Endothelial cell of umbilical vein (primary cell): ENCODE results near the gene C14orf119. TPM values are rescaled to one million over a fixed set of nuclear protein-coding genes. Genes with fewer than 3 reads are reported as not detected.

Experiments used
- BruUV-seq: library from RNA; stranded (reverse); fragments of 400-500 nt; replicated peaks from 2 replicates; lab custom pipeline; 2021; lab: Mats Ljungman, UMichigan
- CTCF ChIA-PET: fragments of 300-600, 350-600 bp; sonication (Branson Sonifier 250); formaldehyde crosslinking; loops from one replicate; lab custom pipeline; 2021; ENCODE audit warnings: antibody characterized with exemption, inconsistent platforms; lab: Charles Lee
- POLR2A ChIA-PET: fragments of 300-600, 350-600 bp; sonication (Branson Sonifier 250); formaldehyde crosslinking; loops from one replicate; lab custom pipeline; 2021; ENCODE audit warnings: antibody characterized with exemption, inconsistent platforms; lab: Charles Lee
- DNase-seq: peaks from one replicate; pipeline ENCODE4 v3.0.0-alpha.2; 2011; ENCODE audit warnings: low read depth, low spot score
- FAIRE-seq: peaks from 2 replicates; lab custom pipeline; 2011; peaks lifted over from hg19 to GRCh38; lab: Jason Lieb, UNC
- H2AFZ ChIP-seq: 2 replicates; pipeline ENCODE4 v1.6.0; 2012; ENCODE audit warnings: low read depth, low read length, control low read depth, inconsistent platforms
- H3K27ac ChIP-seq: 2 replicates; pipeline ENCODE4 v1.5.1; 2011; ENCODE audit warnings: low read depth, mild to moderate bottlenecking, control low read depth, low read length, moderate library complexity; ENCODE audit not compliant: insufficient read depth
- H3K27me3 ChIP-seq, 2 experiments: 2 replicates each; pipeline versions ENCODE4 v1.6.0 to v1.6.1; 2011; ENCODE audit warnings: low read length in 2 of 2, mixed read lengths in 1 of 2; ENCODE audit not compliant: control insufficient read depth in 2 of 2, insufficient read depth in 2 of 2
- H3K36me3 ChIP-seq, 2 experiments: 2 replicates in 1 of 2; 3 replicates in 1 of 2; pipeline ENCODE4 v1.5.1; 2011; ENCODE audit warnings: low read length in 2 of 2, mild to moderate bottlenecking in 1 of 2, moderate library complexity in 1 of 2; ENCODE audit not compliant: control insufficient read depth in 2 of 2, insufficient read depth in 2 of 2; ENCODE audit errors: extremely low read depth in 1 of 2
- H3K4me1 ChIP-seq: 3 replicates; pipeline ENCODE4 v1.5.1; 2011; ENCODE audit warnings: mild to moderate bottlenecking, low read length; ENCODE audit not compliant: control insufficient read depth, insufficient read depth; ENCODE audit errors: extremely low read depth
- H3K4me2 ChIP-seq: 2 replicates; pipeline ENCODE4 v1.6.1; 2011; ENCODE audit warnings: low read length, control low read depth, mixed read lengths; ENCODE audit not compliant: insufficient read depth
- H3K4me3 ChIP-seq, 3 experiments: fragments of 200-600 bp in 1 of 3; sonication (generic), shearing (Covaris generic) in 1 of 3; replicated peaks in 1 of 3; 2 replicates each; pipeline ENCODE4 v1.5.1; 2011 to 2016; ENCODE audit warnings: control low read depth in 3 of 3, low read length in 3 of 3, mild to moderate bottlenecking in 2 of 3, inconsistent platforms in 1 of 3, low read depth in 1 of 3, moderate library complexity in 1 of 3; ENCODE audit not compliant: insufficient read depth in 1 of 3
- H3K79me2 ChIP-seq: 2 replicates; pipeline ENCODE4 v1.6.0; 2012; ENCODE audit warnings: low read length, inconsistent platforms; ENCODE audit not compliant: control insufficient read depth, insufficient read depth
- H3K9ac ChIP-seq: replicated peaks from 2 replicates; pipeline ENCODE3; 2011; ENCODE audit warnings: low read length, control low read depth; ENCODE audit not compliant: insufficient read depth; ENCODE audit errors: extremely low read depth
- H3K9me1 ChIP-seq: replicated peaks from 3 replicates; pipeline ENCODE4 v1.6.0; 2011; ENCODE audit warnings: mild to moderate bottlenecking, low read length; ENCODE audit not compliant: control insufficient read depth, insufficient read depth; ENCODE audit errors: extremely low read depth
- H3K9me3 ChIP-seq: replicated peaks from 2 replicates; pipeline ENCODE4 v1.5.1; 2012; ENCODE audit warnings: low read length, inconsistent platforms; ENCODE audit not compliant: control insufficient read depth, insufficient read depth
- H4K20me1 ChIP-seq: replicated peaks from 2 replicates; pipeline ENCODE3; 2011; ENCODE audit warnings: mild to moderate bottlenecking, low read length; ENCODE audit not compliant: control insufficient read depth, insufficient read depth; ENCODE audit errors: extremely low read depth
- CTCF ChIP-seq, 2 donors: IDR thresholded peaks; 1 replicate in 1 of 2; 2 replicates in 1 of 2; pipeline ENCODE4 v1.5.1; 2011; ENCODE audit warnings: low read length in 2 of 2, mild to moderate bottlenecking in 2 of 2, moderate library complexity in 2 of 2, control low read depth in 1 of 2, inconsistent platforms in 1 of 2, low read depth in 1 of 2; ENCODE audit not compliant: insufficient read depth in 1 of 2; ENCODE audit errors: extremely low read depth in 1 of 2
- EZH2 ChIP-seq: IDR thresholded peaks from 2 replicates; pipeline ENCODE4 v1.6.1; 2012; ENCODE audit warnings: borderline replicate concordance, low read depth, mild to moderate bottlenecking, moderate library complexity, low read length, inconsistent platforms; ENCODE audit not compliant: severe bottlenecking
- FOS ChIP-seq: IDR thresholded peaks from 2 replicates; pipeline ENCODE4 v1.6.1; 2011; ENCODE audit warnings: mild to moderate bottlenecking, low read length, moderate library complexity, borderline replicate concordance; ENCODE audit not compliant: insufficient read depth
- GATA2 ChIP-seq: IDR thresholded peaks from 2 replicates; pipeline ENCODE4 v1.7.0; 2011; ENCODE audit warnings: low read depth, mild to moderate bottlenecking, moderate library complexity, mixed read lengths, low read length; ENCODE audit not compliant: insufficient read length, insufficient read depth
- JUN ChIP-seq: IDR thresholded peaks from 2 replicates; pipeline ENCODE4 v1.6.1; 2011; ENCODE audit warnings: borderline replicate concordance, low read depth; ENCODE audit not compliant: insufficient read length, insufficient read depth
- MAX ChIP-seq: IDR thresholded peaks from 2 replicates; pipeline ENCODE4 v1.6.1; 2011; ENCODE audit not compliant: insufficient read depth, insufficient read length
- MYC ChIP-seq: IDR thresholded peaks from one replicate; pipeline ENCODE4 v1.6.1; 2011; ENCODE audit warnings: mild to moderate bottlenecking, low read depth, low read length
- POLR2A ChIP-seq: IDR thresholded peaks from 2 replicates; pipeline ENCODE4 v1.6.1; 2012; ENCODE audit warnings: low read depth, mild to moderate bottlenecking, control low read depth, low read length
- POLR2AphosphoS5 ChIP-seq: IDR thresholded peaks from 2 replicates; pipeline ENCODE4 v1.6.1; 2012; ENCODE audit warnings: low read depth, mild to moderate bottlenecking, control low read depth, low read length, moderate library complexity; ENCODE audit not compliant: insufficient read depth
- dilution Hi-C: fragments of 300-500 bp; cut with MboI; formaldehyde crosslinking; loops from one replicate; pipeline ENCODE4 v1.15.0; 2019; ENCODE audit warnings: low sequenced_read_pairs; ENCODE audit not compliant: extremely low pct_ligation_motif_present
- intact Hi-C: fragments of 100-400 bp; cut with micrococcal nuclease; formaldehyde crosslinking; loops from one replicate; pipeline ENCODE4 v1.10.0; 2022
- polyA plus RNA-seq, 4 experiments: library from polyadenylated mRNA; depleted of rRNA in 3 of 4; stranded (reverse) in 3 of 4; unstranded in 1 of 4; fragments of >200 nt; gene quantifications; 2 replicates each; pipeline versions ENCODE4 v1.2.1 to v1.2.3, GENCODE V29; 2011 to 2012; ENCODE audit warnings: missing spikeins in 1 of 4
- total RNA-seq: library from RNA; stranded (reverse); gene quantifications from 2 replicates; pipeline ENCODE4 v1.2.3, GENCODE V29; 2021

The C14orf119 gene
- total and polyA plus RNA-seq, 2 donors (not counting 3 experiments of a cell fraction or from before 2014, with no cell fraction given) = 58.3 to 60.5 TPM

GRCh38 chr14:23146351-23146910 lies 51.1 kb downstream of the C14orf119 start:
- no peaks in the 10 kb centered on the region for H3K4me1 ChIP-seq
- no peaks in the 10 kb centered on the region for H3K79me2 ChIP-seq
- no peak overlapping the region for H3K4me2 ChIP-seq
- intact Hi-C loops = no loop called here
- H3K36me3 ChIP-seq = no peaks in the 10 kb centered on the region
- no peak overlapping the region for H2AFZ ChIP-seq
- DNase-seq (no peak), FAIRE-seq (no peak)
- H3K9me1 ChIP-seq = no peaks in the 10 kb centered on the region
- H4K20me1 ChIP-seq = no peaks in the 10 kb centered on the region
- POLR2A ChIA-PET = interaction anchor here (0.6 kb wide), 1 partner anchor 15 kb away, joined by 3 read pairs; no protein-coding TSS in a partner anchor
- no peak overlapping the region for H3K9ac ChIP-seq
- no TSS peak for BruUV-seq
- dilution Hi-C loops = no loop called here
- CTCF ChIA-PET = no interaction called here
- no peaks in the 10 kb centered on the region for H3K27me3 ChIP-seq
- H3K4me3 ChIP-seq = no peak overlapping the region
- H3K9me3 ChIP-seq = no peaks in the 10 kb centered on the region
- no peak for TF ChIP-seq POLR2A
- TF ChIP-seq CTCF (IDR thresholded peaks at IDR 0.05; ENCODE audit: extremely low read depth in 1 of 2, insufficient read depth in 1 of 2, low read depth in 1 of 2, low read length in 2 of 2) = no peak
- TF ChIP-seq POLR2AphosphoS5 = no peak
- TF ChIP-seq EZH2 = no peak
- TF ChIP-seq MYC = no peak
- TF ChIP-seq GATA2 = no peak
- no peak for TF ChIP-seq MAX
- TF ChIP-seq JUN = no peak
- TF ChIP-seq FOS = no peak
- no peak overlapping the region for H3K27ac ChIP-seq
